GM19452 (cell line): ENCODE results near the gene FAM20C.

Experiments used
- ATAC-seq: cut with Tn5 transposase; IDR thresholded peaks from one replicate; pipeline ENCODE4 v1.9.1; 2021; ENCODE audit not compliant: unreplicated experiment

FAM20C gene

DNA sequence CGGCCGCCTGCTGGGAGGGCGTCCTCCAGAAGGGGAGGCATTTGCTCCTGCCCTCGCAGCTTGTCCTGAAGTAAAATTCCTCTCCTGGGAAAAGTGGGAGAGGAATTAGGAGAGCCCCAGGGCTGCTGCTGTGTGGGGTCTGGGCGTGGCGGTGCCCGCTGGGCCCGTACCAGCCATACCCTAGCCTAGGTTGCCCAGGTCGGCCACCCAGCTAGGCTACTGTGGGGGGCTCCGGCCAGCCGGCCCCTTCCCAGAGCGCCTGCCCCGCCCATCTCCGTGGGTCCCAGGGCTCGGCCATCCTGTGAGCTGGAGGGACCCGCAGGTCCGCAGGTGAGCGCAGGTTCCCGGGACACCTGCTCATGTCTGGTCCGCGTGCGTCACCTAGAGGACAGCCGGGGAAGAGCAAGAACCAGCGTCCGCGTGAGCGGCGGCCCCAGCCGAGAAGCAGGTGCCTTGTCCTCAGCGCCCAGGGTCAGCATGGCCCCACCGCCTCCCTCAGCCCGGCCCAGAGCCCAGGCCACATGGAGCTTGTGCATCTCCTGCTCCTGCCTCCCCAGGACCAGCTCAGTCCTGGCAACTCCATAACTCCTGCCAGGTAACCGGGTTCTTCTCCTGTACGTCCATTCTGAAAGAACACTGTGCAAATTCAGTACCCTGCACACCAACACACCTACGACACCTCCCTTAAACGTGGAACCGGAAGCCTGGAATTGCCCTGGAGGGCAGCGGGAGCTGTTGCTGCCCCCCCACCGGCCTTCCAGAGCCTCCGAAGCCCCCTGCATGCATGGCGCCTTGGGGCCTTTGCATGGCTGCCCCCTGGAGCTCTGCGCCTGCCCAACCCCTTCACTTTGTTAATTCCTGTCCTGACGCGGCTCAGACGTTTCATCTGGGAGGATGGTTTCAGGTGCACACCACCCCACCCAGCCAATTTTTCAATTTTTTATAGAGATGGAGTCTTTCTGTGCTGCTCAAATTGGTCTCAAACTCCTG is 74.8 kb downstream of the FAM20C start:
- ATAC-seq: no peak

DNA sequence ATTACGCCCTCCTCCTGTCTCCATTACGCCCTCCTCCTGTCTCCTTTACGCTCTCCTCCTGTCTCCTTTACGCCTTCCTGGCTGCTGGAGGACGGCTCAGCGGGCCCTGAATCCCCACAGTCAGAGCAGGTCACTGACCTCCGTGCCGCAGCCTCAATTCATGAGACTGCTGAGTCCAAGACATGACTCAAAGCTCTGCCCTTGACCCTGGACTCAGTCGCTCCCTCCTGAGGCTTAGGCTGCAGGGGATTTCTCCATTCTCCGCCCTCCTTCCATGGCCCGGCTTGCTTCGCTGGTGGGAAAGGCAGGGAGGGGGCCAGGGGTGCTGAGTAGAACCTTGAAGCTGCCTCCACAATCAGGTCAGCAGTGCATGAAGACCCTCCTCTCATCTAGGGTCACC is 76.6 kb downstream of the FAM20C start:
- no peak for ATAC-seq

DNA sequence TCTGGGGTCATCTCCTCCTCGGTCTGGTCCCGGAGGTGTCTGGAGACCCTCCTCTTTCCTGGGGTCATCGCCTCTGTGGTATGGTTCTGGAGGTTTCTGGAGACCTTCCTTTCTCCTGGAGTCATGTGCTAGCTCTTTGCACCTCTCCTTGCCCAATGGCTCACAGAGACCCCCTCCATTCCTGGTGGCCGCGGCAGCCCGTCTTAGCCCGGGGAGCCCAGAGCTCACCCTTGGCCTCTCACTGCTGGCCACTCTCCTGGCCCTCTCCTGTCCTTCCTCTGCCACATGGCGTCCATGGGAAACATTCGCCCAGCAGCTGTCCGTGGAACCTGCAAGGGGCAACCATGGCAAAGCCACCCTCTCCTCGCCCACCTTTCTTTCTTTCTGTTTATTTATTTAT is 77.3 kb downstream of the FAM20C start:
- no peak for ATAC-seq

DNA sequence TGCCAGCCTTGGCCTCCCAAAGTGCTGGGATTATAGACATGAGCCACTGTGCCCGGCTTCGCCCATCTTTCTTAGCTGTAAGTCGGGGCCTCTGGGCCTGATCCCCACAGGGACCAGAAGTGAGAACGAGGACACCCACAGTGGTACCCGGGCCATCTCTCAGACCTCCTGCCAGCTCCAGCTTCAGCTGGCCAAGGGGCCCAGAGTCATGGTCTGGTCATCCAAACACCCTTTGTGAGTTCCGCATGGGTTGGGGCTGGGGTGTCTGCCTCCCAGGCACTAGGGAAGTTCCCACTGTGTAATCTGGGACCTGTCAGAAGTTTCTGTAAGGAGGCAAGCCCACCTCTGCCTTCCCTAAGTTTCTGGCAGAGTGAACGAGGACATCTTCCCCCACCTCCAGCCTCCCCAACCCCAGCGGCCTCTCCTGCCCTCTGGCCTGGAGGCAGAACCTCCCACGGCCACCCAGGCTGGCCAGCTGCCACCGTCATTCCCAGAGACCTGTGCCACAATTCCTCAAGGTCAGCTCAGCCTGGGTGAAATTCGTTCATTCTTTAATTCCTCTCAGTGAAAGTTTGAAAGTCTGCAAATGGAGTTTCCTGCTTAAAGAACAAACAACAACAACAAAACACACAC is 78.1 kb downstream of the FAM20C start:
- no peak for ATAC-seq

DNA sequence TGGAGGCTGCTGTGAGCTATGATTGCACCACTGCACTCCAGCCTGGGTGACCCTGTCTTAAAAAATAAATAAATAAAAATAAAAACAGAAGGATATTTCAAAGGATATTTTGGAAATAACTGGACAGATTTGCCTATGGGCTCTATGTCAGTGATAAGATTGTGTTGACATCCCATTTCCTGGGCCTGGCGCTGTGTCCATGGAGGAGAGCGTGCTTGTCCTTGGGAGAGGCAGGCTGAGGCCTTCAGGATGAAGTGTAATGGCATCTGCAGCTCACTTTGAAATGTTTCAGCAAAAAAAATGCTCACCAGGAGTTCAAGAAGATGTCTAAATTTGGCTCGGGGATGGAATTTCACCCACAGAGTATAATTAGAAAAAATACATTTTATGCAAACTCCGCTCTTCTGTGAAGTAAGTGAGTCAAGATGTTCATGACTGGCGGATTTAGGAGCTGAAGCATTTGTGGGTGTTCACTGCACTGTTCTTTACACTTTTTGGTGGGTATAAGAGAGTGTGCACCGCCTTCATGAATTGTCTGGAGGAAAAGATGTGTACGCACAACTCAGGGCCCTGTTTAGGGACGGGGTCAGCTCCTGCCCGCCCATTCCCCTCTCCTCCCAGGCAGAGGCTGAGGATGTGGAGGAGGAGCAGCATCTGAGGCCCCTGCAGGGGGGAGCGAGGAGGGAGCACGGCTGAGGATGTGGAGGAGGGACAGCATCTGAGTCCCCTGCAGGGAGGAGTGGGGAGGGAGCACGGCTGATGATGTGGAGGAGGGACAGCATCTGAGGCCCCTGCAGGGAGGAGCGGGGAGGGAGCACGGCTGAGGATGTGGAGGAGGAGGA is 79.1 kb downstream of the FAM20C start:
- no peak for ATAC-seq

DNA sequence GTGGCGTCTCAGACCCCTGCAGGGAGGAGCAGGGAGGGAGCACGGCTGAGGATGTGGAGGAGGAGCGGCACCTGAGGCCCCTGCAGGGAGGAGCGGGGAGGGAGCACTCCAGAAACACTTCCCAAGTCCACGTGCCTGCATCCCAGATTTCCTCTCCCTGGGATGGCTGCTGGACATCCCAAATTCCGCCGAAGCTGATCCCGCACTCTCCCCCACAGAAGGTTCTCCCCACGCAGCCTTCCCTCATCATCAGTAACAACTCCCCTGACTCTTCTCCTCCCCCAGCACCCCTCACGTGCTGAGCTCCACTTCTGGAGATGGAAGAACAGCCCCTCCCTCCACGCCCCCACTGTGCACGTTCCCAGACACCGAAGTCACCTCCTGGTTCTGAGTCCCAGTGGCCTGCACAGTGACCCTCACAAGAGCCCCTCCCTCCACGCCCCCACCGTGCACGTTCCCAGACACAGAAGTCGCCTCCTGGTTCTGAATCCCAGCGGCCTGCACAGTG is 79.8 kb downstream of the FAM20C start:
- ATAC-seq: no peak

DNA sequence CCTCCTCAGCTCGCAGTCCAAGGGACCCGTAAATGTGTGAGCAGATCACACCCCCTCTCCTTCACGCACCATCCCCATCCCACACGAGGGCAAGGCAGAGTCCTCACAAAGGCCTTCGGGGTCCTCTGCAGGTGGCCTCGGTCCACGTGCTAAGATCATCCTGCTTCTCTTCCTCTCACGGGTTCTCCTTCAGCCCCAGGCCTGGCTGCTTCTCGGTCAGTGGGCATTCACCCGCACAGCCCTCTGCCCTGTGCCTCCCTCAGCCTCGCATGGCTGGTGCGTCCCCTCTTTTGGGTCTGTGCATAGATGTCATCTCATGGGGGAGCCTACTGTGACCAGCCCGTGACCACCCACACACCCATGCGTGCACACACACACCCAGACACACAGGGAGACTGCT is 80.3 kb downstream of the FAM20C start:
- ATAC-seq: no peak

DNA sequence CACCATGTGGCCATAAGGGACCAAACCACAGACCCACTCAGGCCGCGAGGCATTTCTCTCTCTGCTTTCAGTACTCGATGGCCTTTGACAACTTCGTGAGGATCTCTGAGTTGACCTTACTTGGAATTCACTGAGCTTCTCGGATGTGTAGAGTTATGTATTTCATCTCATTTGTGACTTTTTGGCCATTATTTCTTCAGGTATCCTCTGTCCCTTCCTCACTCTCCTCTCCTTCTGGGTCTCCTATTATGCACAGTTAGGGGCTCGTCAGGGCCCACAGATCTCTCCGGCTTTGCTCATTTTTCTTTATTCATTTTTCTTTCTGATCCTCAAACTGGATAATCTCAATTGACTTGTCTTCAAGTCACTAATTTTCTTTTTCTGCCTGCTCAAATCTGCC is 81.0 kb downstream of the FAM20C start:
- ATAC-seq: no peak

DNA sequence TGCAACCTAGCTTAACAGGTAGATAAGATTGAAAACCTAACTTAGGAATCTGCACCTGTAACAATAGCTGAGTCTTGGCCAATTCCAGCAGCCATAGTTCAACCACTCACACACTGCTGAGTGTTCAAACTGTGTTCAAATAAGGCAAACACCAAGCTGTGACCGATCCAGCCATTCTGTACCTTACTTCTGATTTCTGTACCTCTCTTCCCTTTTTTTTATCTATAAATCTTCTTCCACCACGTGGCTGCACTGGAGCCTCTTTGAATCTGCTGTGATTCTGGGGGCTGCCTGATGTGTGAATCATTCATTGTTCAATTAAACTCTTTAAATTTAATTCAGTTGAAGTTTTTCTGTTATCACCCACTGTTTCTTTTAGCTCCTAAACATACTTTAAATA is 81.9 kb downstream of the FAM20C start:
- no peak for ATAC-seq

DNA sequence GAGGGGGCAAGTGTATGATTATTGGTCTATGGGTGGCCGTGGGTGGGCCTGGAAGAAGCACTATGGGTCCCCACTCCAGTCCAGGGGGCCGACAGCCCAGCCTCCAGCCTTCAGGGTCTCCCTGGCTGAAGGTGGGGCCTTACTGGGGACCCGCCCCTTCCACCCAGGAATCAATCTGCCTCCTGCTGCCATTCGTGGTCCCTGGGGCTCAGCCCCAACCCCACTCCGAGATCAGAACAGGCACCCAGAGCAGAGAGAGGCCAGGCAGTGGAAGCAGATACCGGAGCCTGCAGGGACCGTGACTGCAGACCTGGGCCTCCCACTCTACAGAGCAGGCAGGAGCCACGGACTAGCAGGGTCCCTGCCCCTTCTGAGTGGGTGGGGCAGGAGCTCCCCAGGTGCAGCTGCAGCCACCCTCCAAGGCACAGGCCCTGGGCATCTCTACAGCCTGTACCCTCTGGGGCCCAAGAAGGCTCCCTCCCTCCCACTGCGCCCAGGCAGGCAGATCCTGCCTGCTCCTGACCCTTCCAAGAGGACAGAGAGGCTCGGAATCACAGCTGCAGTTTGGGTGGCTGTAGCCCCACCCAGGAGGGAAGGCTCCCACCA is 84.0 kb downstream of the FAM20C start:
- no peak for ATAC-seq

DNA sequence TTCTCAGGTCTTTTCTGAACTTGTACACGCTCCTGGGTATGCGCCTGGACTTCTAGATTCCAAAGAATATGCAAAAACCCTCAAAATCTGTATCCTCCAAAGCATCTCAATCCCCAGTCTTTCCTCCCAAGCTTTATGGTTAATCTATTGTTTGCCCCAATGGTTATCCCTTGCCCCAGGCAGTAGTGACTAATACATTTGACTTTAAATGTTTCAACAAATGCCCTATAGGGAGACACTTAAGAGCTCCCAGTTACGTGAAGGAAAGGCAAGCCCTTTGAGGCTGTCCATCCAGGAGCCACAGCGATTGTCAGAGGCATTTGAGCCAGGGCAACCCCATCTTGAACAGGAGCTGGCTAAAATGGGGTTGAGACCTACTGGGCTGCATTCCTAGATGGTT is 84.9 kb downstream of the FAM20C start:
- ATAC-seq: no peak

DNA sequence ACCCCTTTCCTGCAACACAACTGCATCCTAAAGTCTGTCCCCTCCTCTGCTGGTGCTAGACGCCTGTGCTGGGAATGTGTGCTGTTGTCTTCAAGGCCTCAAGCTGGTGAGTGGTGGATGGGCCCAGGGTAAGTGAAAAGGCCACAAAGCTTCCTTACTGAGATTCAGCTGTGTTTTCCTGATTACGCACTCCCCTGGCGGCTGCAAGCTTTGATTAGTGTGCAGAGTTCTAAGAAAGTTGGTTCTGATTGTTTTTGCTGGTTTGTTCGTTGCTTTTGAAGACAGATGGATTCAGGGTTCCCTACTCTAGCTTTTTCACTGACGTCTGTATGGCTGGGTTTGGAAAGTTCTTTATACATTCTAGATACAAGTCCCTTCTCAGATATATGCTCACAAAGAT is 85.7 kb downstream of the FAM20C start:
- no peak for ATAC-seq

DNA sequence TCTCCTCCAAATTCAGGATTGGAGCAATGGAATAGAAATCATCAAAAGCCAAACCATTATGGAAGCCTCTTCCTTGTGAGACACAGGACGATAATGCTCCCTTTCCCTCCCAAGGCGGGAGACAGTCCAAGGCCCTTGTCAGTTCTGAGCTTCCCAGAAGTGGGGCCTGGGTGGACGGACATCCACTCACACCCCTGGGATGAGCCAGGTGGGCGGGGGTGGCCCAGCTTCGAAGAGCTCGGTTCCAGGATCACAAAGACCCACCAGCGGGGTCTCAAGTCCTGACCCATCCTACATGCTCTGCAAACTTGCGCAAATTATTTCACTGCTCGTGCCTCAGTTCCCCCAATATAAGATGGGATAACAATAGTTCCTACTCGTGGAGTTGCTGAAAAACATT is 87.5 kb downstream of the FAM20C start:
- no peak for ATAC-seq

DNA sequence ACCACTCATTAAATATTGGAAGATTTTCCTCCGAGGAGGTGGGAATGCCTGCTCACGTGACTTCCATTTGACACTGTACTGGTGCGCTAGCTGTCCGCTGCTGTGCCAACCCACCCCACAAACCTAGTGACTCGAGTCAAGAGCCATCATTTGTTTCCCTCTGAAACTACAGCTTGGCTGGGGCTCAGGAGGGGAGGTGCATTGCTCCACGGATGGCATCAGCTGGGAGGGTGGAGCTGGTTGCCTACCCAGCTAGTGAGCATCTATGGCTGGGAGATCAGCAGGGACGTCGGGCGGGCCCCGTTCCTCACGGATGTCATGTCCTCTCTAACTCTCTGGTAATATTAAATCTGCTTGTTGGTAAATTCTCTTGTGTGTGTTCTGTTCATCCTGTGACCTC is 88.1 kb downstream of the FAM20C start:
- ATAC-seq: no peak

DNA sequence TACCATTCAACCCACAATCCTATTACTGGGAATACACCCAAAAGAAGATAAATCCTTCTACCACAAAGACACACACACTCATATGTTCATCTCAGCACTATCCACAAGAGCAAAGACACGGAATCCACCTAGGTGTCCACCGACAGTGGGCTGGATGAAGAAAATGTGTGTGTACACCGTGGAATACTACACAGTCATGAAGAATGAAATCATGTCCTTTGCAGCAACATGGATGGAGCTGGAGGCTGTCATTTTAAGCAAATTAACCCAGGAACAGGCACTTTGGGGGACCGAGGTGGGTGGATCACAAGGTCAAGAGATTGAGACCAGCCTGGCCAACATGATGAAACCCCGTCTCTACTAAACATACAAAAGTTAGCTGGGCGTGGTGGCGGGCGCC is 89.3 kb downstream of the FAM20C start:
- no peak for ATAC-seq

DNA sequence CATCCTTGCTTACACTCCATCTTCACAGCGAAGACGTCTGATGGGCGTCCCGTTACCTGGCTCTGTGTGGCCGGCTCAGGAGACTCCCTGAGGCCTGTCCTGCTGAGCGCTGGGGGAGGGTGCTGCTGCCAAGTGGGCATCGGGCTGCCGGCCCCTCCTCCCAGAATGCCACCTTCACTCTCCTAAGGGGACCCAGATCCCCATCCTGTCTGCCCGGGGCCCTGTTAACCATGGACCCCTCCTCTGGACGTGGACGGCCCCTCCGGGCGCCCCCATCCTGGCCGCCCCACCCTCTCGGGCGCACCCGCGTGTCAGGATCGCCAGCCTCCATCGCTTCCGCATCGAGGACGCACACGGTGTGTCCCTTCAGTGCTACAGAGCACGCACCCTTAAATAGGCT is 90.2 kb downstream of the FAM20C start:
- ATAC-seq: no peak

DNA sequence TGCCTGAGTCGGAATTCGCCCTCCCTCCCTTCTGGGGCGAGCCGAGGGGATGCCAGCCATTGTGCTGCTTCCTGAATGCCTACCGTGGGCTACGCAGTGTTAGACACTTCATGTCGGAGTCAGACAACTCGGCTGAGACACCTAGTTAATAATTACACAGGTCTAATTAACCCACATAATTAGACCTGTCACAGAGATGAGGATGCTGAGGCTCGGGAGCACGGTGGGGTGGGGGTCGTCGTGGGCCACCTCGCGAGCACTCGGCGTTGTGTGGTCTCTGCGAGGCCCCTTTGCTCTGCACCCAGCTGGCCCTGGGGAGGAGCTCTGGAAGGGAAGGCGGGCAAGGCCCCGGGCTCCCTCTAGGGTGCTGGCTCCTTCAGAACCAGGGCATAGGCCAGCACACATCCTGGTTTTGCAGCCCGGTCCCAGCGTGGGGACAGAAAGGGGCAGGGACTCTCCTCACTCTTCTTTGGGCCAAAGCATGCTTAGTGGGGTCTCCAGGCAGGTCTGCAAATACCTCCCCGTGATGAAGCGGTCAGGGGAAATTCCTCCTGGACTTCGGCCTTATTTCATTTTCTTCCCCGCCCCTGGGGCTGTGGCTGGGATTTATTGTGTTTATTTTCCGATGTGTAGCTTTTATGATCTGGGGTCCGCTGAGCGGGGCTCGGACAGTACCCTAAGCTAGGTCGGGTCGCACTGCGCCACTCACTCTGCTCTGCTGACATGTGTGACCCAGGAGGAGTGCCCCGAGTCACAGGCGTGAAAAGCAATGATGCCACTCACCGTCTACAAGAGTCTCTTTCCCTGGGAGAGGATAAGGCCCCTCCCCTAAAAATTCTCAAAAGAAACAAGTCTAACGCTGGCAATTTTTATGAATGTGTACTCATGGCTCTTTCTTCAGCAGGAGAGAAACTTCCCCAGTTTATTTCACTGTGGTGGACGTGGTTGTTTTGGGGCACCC is 92.7 kb downstream of the FAM20C start:
- no peak for ATAC-seq

DNA sequence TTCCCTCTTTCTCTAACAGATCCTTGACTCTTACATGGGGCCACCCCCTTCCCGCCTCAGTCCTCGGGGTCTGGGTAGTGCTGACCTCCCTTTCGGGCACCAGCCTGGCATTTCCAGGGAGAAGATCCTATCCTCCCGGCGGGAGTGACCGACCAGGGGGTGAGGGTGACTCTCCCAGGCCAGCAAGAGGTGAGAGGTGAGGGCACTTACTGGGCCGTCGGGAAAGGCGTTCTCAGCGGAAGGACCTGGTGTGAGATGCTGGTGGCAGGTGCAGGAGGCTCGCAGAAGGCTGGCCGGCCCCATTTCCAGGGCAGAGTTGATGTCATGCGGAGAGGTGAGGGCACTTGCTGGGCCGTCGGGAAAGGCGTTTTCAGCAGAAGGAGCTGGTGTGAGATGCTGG is 93.4 kb downstream of the FAM20C start:
- no peak for ATAC-seq

DNA sequence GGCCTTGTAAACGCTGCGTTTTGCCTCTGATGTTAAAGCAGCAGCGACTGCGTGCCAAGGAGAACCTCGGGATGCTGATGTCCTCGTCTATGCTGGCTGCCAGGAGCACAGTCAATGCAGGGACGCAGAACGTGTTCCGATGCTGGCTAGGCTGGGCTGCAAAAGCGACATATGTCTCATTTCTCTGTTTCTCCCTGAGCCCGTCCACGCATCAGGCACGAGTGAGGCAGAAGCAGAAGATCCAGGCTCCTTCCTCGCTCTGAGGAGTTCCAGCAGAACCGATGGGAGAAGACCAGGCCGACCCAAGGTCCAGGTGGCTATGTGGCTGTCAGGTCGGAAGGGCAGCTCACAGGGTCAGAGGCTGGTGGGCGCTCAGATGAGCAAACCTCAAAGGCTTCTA is 93.9 kb downstream of the FAM20C start:
- ATAC-seq: no peak

DNA sequence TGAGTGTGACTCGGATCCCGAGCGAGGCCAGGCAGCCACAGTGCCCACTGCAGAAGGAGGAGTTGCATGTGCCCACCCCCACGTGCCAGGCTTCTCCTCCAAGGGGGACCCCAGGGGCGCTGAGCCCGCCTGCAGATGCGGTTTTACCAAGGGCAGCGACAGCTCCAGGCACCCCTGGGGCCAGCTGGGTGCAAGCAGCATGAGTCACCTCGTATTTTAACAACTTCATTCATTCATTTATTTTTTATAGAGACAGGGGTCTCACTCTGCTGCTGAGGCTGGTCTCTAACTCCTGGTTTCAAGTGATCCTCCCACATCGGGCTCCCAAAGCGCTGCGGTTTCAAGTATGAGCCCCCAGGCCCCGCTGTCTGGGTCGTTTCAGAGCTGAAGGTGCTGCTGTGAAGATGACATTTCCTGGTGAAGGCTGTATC is 96.3 kb downstream of the FAM20C start:
- no peak for ATAC-seq
